Inferior parietal cortex (tissue), 1 donor: Measurements from ENCODE around the gene BIN2.

Source experiments
- DNase-seq: peaks from one replicate; pipeline ENCODE4 v3.0.0-alpha.2; 2016; ENCODE audit errors: extremely low spot score

The BIN2 gene

DNA sequence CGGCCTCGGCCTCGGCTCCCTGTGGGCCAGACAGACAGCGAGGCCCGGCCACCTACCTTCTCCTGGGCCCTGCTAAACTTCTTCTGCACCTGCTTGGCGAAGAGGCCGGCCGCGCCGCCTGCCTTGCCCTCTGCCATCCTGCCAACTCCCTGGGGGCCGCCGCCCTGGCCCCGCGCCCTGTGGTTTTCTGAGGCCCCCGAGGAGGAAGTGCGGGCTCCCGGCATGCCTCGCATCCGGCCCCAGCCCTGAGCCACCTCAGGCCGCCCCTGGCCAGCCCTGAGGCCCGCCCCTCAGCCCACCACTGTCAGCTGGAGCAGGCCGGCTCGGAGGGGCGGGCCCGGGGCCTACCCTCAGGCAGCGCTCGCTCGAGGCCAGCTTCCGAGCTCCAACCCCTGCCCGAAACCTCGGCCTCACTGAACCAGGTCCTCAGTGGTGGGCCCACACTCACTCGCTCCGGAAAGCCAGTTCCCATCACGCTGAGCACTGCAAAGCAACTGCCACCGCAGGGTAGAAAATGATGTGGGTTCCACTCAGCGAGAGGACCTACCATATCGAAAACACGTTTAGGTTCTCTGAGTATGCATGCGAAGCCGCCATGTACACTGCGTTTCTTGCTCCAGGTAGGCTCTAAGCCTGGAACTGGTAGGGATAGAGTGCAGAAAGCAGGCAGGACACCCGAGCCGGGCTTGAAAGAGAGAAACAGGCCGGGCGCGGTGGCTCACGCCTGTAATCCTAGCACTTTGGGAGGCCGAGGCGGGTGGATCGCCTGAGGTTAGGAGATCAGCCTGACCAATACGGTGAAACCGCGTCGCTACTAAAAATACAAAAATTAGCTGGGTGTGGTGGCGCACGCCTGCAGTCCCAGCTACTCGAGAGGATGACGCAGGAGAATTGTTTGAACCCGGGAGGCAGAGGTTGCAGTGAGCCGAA, at the start of gene BIN2:
TSS of gene BIN2 (minus strand) at position 209 of the 930 bp plus-strand sequence. CDS start at position 137, 72 bp downstream.
- no peak for DNase-seq

DNA sequence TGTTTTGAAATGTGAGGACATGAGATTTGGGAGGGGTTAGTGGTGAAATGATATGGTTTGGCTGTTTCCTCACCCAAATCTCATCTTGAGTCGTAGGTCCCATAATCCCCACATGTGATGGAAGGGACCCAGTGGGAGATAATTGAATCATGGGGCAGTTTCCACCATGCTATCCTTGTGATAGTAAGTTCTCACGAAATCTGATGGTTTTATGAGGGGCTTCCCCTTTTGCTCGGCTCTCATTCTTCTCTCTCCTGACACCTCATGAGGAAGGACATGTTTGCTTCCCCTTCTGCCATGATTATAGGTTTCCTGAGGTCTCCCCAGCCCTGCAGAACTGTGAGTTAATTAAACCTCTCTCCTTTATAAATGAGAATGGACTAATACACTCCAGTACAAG, 49.2 kb upstream of the BIN2 start:
- no peak for DNase-seq

DNA sequence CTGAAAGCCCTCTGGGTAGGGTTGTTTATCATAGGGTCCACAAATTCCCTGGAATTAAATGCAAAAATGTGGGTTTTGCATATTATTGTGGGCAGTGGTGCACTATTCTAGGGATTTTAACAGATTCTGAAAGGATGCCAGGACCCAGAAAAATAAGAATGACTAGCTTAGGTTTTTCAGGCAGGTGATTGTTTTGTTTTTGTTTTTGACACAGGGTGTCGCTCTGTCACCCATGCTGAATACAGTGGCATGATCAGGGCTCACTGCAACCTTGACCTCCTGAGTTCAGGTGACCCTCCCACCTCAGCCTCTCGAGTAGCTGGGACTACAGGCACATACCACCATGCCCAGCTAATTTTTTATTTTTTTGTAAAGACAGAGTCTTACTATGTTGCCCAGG, 48.0 kb upstream of the BIN2 start:
- no peak for DNase-seq

DNA sequence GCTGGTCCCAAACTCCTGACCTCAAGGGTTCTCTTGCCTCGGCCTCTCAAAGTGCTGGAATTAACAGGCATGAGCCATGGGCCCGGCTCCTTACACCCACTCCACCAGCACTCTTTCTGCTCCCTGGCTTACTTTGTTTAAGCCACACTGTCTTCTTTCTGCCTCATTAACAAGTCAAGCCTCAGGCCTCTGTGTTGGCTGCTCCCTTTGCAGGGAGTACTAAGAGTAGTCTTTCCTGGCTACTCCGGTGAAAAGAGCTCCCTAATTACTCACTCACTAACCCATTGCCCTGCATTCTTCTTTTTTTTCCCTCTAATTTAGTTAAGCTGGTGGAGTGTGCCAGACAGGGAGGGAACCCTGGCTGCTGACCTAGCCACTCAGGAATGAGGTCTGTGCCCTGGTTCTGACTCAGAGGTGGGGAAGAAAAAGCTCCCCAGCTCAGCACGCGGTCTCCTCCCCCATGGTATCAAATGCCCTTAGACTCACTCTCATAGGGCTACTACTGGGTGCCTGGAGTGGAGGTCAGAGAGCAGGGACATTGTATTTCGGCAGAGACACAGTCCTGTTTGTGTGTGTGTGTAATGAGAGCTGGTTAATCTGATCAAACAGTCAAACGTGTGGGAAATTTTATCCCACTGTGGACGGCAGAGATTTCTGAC, 47.5 kb upstream of the BIN2 start:
- DNase-seq = no peak

- DNase-seq = no peak
Measured at GRCh38 chr12:51370667-51371066, 46.7 kb upstream of the BIN2 start.

DNA sequence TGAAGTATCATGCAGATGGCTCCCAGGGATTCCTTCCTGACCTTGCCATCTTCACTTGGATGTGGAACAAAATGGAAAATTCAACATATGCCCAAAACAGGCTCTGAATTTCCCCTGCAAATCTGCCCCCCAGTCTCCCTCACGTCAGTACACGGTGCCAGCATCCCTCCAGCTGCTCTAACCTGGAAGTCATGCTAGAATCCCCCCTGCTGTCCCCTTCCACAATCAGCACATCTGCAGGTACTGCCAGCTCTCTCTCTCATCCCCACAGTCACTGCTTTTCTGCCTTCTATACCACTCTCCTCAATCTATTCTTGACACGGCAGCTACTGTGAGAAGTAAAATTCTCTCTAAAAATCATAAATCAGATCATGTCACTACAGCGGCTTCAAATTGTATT, 45.6 kb upstream of the BIN2 start:
- no peak for DNase-seq

DNA sequence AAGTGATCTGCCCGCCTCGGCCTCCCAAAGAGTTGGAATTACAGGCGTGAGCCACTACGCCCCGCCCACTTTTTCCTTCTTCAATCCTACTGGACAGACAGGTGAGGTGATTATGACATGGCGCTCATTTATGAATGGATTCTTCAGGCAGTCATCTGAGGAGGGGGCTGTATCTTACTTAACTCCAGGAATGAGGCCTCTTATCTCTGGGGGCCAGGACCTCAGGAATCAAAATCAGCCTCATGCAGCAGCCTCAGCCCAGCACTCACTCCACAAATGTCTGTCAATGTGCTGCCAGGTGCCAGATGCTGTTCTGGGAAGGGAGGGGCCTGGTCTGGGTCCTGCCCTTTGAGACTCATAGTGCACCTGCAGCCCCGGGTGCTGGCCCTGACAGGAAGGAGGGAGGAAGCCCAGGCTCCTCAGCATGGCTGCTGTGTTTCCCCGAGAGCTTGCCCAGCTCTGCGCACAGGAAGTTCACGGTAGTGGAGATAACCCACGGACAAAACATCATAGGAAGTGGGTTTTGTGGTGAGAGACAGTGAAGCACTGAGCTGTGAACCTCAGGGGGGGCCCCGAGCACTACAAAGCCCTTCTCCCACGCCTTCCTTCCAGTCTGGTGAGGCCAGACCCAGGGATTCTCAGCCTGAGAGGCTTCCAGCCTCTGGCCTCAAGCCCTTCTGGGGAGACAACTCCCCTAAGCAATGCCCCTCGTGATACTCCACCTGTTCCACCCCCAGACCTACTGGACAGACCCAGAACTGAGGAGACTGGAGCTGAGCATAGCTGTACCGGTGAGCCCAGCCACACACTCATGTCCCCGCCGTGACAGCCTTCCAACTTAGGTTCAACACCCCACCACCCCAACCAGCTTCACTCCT, 44.9 kb upstream of the BIN2 start:
- DNase-seq = no peak

GRCh38 chr12:51365276-51365675, 41.3 kb upstream of the BIN2 start:
- no peak for DNase-seq

GRCh38 chr12:51364001-51364400, 40.0 kb upstream of the BIN2 start:
- no peak for DNase-seq

DNA sequence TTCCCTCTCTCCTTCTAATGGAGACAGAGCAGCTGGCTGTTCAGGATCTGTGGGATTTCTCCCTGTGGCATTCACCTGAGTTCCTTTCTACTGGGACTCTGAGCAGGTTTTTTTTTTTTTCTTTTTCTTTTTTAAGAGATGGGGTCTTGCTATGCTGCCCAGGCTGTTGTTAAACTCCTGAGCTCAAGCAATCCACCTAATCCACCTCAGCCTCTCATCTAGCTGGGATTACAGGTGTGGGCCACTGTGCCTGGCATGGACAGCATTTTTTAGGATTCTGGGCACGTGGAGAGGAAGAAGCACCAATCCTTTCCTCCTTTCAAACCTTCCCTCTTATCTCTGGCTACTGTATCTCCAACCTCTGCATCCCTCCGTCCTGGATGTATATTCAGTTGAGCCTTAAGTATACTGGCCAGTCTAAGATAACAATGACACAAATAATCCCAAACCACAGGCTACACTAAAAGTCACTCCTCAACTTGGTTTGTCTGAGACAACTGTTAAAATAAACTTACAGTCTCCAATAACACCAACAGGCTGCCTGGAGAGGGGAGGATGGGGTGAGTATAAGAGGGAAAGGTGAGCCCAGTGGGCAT, 38.9 kb upstream of the BIN2 start:
- DNase-seq = no peak

GRCh38 chr12:51362307-51362706, 38.3 kb upstream of the BIN2 start:
- peak; percentile 71 for DNase-seq

GRCh38 chr12:51361161-51362016, 37.4 kb upstream of the BIN2 start:
- no peak for DNase-seq

DNA sequence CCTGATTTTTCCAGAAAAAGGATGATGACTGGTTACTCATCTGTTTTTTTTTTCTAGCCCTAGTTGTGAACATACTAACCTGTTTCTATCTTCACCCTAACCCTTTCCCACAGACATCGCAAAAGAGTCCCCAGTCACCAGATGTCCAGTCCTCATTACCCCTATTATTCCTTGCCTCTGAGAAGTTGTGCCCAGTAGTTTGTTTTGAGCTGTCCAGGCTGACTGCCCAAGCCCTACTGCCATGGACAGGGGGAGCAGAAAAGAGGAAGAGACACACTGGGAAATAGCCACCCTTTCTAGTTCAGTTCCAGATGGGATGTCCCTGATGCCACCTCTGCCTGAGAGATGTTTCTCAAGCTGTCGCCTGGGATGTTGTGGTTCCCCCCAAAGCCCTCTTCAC, 36.3 kb upstream of the BIN2 start:
- no peak for DNase-seq

DNA sequence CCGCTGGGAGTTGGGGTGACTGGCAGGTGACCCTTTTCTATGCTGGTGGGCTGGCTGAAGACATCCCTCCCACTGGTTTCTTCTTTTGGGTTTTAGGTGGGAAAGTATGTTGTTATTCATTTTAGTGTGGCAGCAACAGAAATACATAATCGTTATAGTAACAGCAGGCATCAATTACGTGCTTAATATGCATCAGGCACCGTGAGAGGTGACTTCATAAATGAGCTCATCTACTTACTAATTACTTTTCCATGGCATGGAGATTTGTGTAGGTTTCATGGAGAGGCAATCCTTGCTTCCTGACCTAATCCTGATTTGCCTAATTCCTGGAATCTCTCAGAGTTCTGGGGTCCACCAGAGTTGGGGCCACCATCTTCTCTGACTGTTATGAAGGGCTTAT, 35.9 kb upstream of the BIN2 start:
- DNase-seq = no peak

GRCh38 chr12:51358496-51358895, 34.5 kb upstream of the BIN2 start:
- DNase-seq = no peak

- no peak for DNase-seq
Measured at GRCh38 chr12:51357374-51358047, 33.5 kb upstream of the BIN2 start.

DNA sequence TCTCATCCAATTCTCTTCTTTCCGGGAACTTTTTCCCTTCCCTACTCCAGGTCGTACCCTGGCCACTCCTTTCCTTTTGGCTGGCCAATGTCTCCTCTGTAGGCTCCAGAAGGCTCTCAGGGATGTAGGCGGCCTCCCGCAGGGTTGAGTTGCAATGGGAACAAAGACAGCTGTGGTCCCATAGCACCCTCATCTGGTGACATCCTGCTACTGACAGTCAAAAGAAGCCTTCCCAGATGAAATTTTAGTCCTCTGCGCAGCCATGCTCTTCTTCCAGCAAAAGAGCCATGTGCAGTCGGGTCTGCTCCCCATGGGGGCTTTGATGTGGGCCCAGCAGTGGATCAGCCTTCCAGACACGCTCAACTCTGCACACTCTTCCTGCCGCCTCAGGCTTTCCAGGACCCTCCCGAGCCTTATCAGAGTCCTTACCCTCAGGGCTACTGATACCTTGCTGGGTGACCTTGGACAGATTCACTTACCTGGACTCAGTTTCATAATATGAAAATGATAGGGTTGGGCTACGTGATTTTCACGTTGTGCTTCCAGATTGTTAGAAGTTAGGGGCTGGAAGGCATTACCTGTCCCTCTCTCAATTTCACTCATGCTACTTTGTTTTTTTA, 28.0 kb upstream of the BIN2 start:
- peak; percentile 68 for DNase-seq

DNA sequence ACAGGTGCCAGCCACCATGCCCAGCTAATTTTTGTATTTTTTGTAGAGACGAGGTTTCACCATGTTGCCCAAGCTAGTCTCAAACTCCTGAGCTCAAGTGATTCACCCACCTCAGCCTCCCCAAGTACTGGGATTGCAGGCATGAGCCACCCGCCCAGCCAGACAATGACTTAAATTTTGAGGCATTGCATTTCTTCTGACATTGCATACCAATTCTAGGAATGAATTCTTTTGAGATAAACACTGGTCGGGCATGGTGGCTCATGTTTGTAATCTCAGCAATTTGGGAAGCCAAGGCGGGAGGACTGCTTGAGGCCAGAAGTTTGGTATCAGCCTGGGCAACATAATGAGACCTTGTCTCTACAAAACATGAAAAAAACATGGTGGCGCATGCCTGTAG, 25.1 kb upstream of the BIN2 start:
- no peak for DNase-seq

- no peak for DNase-seq
Measured at GRCh38 chr12:51348116-51348515, 24.1 kb upstream of the BIN2 start.

DNA sequence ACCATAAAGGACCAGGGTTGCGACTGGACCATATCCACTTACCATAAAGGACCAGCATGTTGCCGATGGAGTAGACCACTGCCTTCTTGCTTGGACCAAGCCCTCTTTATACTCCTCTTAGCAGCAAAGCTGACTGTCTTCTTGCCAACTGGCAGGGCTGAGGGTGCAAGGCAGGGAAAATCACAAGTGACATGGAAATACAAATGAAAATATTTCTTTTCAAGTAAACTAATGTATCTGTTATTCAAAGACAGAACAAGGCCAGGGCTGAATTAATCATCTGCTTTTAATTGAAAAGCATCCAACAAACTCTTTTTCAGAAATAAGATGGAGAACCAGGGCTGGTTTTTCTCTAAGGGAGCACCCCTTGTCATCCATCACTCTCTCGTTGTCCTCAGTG, 22.6 kb upstream of the BIN2 start, which contains the start of gene CELA1:
TSS of gene CELA1 (minus strand) at position 99 of the 400 bp plus-strand sequence. CDS start at position 58, 41 bp downstream.
- DNase-seq = no peak
